Gastrocnemius medialis (tissue), 4 donors: Measurements from ENCODE around the gene CORO2B. TPM values are rescaled to one million over a fixed set of nuclear protein-coding genes. Genes with fewer than 3 reads are reported as not detected.
"Not testable (repeated sequence)": the region's sequence is repeated elsewhere in the genome, so short reads cannot be mapped to it uniquely, and the experiment has no call there.

Source experiments
- ATAC-seq, 2 donors: fragments of 150-250 bp; one replicate each; pipeline ENCODE4 v1.9.1; 2016
- DNase-seq, 2 donors: peaks; one replicate each; pipeline ENCODE4 v3.0.0-alpha.2; 2019
- H3K27ac ChIP-seq, 4 donors: fragments of 200-600 bp; sonication (generic); 1 replicate in 1 of 4; 2 replicates in 3 of 4; pipeline ENCODE4 v1.5.1; 2016 to 2018; ENCODE audit warnings: mild to moderate bottlenecking in 2 of 4, moderate library complexity in 1 of 4
- H3K27me3 ChIP-seq, 3 donors: fragments of 200-600 bp; sonication (generic) in 2 of 3; 1 replicate in 1 of 3; 2 replicates in 2 of 3; pipeline versions ENCODE4 v1.5.1 to v1.6.0; 2016 to 2019; ENCODE audit warnings: mild to moderate bottlenecking in 1 of 3, moderate library complexity in 1 of 3
- H3K36me3 ChIP-seq, 2 donors: fragments of 200-600 bp; sonication (generic) in 1 of 2; one replicate each; pipeline ENCODE4 v1.5.1; 2017 to 2018
- H3K4me1 ChIP-seq, 2 donors: fragments of 200-600 bp; sonication (generic) in 1 of 2; one replicate each; pipeline ENCODE4 v1.5.1; 2016 to 2017; ENCODE audit warnings: mild to moderate bottlenecking in 2 of 2
- H3K4me3 ChIP-seq, 4 donors: fragments of 200-600 bp; sonication (generic) in 3 of 4; 1 replicate in 1 of 4; 2 replicates in 3 of 4; pipeline ENCODE4 v1.5.1; 2016 to 2019; ENCODE audit warnings: mild to moderate bottlenecking in 2 of 4
- H3K9me3 ChIP-seq, 3 donors: fragments of 200-600 bp; sonication (generic) in 2 of 3; 1 replicate in 1 of 3; 2 replicates in 2 of 3; pipeline ENCODE4 v1.5.1; 2016 to 2019
- CTCF ChIP-seq, 5 experiments: fragments of 450-650 bp in 3 of 5; fragments of 200-600 bp in 2 of 5; sonication (generic) in 2 of 5; IDR thresholded peaks in 4 of 5; conservative IDR thresholded peaks in 1 of 5; 1 replicate in 4 of 5; 2 replicates in 1 of 5; pipeline ENCODE4 v1.5.1; 2016 to 2019; ENCODE audit warnings: antibody characterized with exemption in 5 of 5, mild to moderate bottlenecking in 3 of 5, moderate library complexity in 3 of 5
- POLR2A ChIP-seq, 2 donors: fragments of 450-650 bp; IDR thresholded peaks; one replicate each; pipeline ENCODE4 v1.6.1; 2017; ENCODE audit warnings: antibody characterized with exemption in 2 of 2, mild to moderate bottlenecking in 2 of 2, moderate library complexity in 2 of 2
- in situ Hi-C, 4 donors: fragments of 200-750 bp; cut with MboI; loops; one replicate each; pipeline versions ENCODE4 v1.15.0 to v1.8.0; 2017; ENCODE audit warnings: low sequenced_read_pairs in 4 of 4
- intact Hi-C: fragments of 100-400 bp; cut with DNase I; formaldehyde crosslinking; loops from one replicate; pipeline ENCODE4 v1.15.1; 2023; ENCODE audit warnings: low total_unique reads
- total RNA-seq, 4 donors: library from RNA; depleted of rRNA; stranded (reverse); fragments of >200 nt; gene quantifications; one replicate each; pipeline versions ENCODE4 v1.1.0 to v1.2.3, GENCODE V29; 2016

Gene CORO2B
- total RNA-seq, 4 donors from 2014 or later = 1.5 to 2.2 (median 1.8) TPM

GRCh38 chr15:68755731-68756130 lies 176.9 kb downstream of the CORO2B start:
- intact Hi-C loops = no loop called here
- Histone ChIP-seq H3K36me3 (no peaks in the 10 kb centered on the region), H3K27me3 (no peaks in the 10 kb centered on the region), H3K27ac (no peak overlapping the region), H3K4me1 (no peaks in the 10 kb centered on the region), H3K4me3 (no peak overlapping the region), H3K9me3 (no peaks in the 10 kb centered on the region)
- ATAC-seq (no peak), DNase-seq (no peak)
- in situ Hi-C loops = no loop called here
- no peak for TF ChIP-seq CTCF (IDR thresholded peaks at IDR 0.05 in 4 of 5, conservative IDR thresholded peaks at IDR 0.05 in 1 of 5)
- no peak for TF ChIP-seq POLR2A (IDR thresholded peaks at IDR 0.05)

- H3K4me1 ChIP-seq, H3K4me3 ChIP-seq, H3K36me3 ChIP-seq, ATAC-seq, H3K27me3 ChIP-seq, DNase-seq, intact Hi-C loops, in situ Hi-C loops, H3K9me3 ChIP-seq, H3K27ac ChIP-seq: not testable (repeated sequence)
Observed at GRCh38 chr15:68759982-68760579, 181.3 kb downstream of the CORO2B start.

- DNase-seq (no peak), ATAC-seq (no peak)
- H3K9me3 ChIP-seq = no peaks in the 10 kb centered on the region
- H3K27ac ChIP-seq = no peak overlapping the region
- no peak overlapping the region for H3K4me3 ChIP-seq
- TF ChIP-seq CTCF (IDR thresholded peaks at IDR 0.05 in 4 of 5, conservative IDR thresholded peaks at IDR 0.05 in 1 of 5) (no peak), POLR2A (IDR thresholded peaks at IDR 0.05) (no peak)
- H3K36me3 ChIP-seq = no peaks in the 10 kb centered on the region
- intact Hi-C loops = no loop called here
- no peaks in the 10 kb centered on the region for H3K27me3 ChIP-seq
- H3K4me1 ChIP-seq = peaks cover 0 to 3% of the 10 kb centered on the region in 2 donors
- in situ Hi-C loops = no loop called here
Observed at GRCh38 chr15:68763063-68763462, 184.3 kb downstream of the CORO2B start.

GRCh38 chr15:68764090-68764489 lies 185.3 kb downstream of the CORO2B start:
- Histone ChIP-seq H3K27me3 (no peaks in the 10 kb centered on the region), H3K27ac (no peak overlapping the region), H3K4me1 (peaks cover 0 to 3% of the 10 kb centered on the region in 2 donors), H3K36me3 (no peaks in the 10 kb centered on the region), H3K4me3 (no peak overlapping the region), H3K9me3 (no peaks in the 10 kb centered on the region)
- DNase-seq = no peak
- intact Hi-C loops (no loop called here), in situ Hi-C loops (no loop called here)
- no peak for ATAC-seq
- TF ChIP-seq CTCF (IDR thresholded peaks at IDR 0.05 in 4 of 5, conservative IDR thresholded peaks at IDR 0.05 in 1 of 5) (no peak), POLR2A (IDR thresholded peaks at IDR 0.05) (no peak)

- Histone ChIP-seq H3K27ac (no peak overlapping the region), H3K4me3 (no peak overlapping the region), H3K4me1 (peaks cover 0 to 3% of the 10 kb centered on the region in 2 donors), H3K9me3 (no peaks in the 10 kb centered on the region), H3K36me3 (no peaks in the 10 kb centered on the region), H3K27me3 (no peaks in the 10 kb centered on the region)
- in situ Hi-C loops (no loop called here), intact Hi-C loops (no loop called here)
- DNase-seq (no peak), ATAC-seq (no peak)
- TF ChIP-seq POLR2A (IDR thresholded peaks at IDR 0.05) (no peak), CTCF (IDR thresholded peaks at IDR 0.05 in 4 of 5, conservative IDR thresholded peaks at IDR 0.05 in 1 of 5) (no peak)
Observed at GRCh38 chr15:68765602-68766368, 187.0 kb downstream of the CORO2B start.
